ENCODE results near the gene TTLL5. TPM values are rescaled to one million over a fixed set of nuclear protein-coding genes. Genes with fewer than 3 reads are reported as not detected.
"Not testable (repeated sequence)": the region's sequence is repeated elsewhere in the genome, so short reads cannot be mapped to it uniquely, and the experiment has no call there.

The TTLL5 gene
- total and polyA plus RNA-seq, 2 donors (not counting 1 experiment from before 2014, with no cell fraction given): 16.1 to 23.8 TPM

DNA sequence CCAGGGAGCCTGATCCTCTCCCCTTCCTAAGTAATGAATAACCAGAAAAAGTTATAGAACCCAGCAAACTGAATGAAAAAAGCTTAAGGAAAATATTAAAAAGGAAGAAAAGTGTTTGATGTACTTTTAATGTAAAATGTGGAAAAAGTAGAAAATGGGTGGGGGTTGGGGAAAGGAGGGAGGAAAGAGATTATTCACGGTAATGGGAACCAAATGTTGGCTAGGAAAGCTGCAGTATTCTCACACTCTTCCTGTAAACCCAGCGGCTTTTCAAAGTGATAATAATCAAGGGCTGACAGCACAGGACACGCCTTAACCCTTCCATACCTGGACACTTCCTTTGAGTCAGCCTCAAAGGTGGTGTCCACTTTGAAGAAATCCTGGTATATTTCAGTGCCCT, 181.5 kb downstream of the TTLL5 start:
- Histone ChIP-seq H3K27ac (ENCODE audit: insufficient read depth, low read length) (no peak overlapping the region), H3K9me3 (ENCODE audit: control insufficient read depth, insufficient read depth, low read depth, low read length) (no peaks in the 10 kb centered on the region), H3K4me2 (ENCODE audit: extremely low read depth, insufficient read depth, low read length) (no peak overlapping the region), H3K79me2 (ENCODE audit: control insufficient read depth, insufficient read depth, low read length) (no peaks in the 10 kb centered on the region), H2AFZ (ENCODE audit: low read length) (no peak overlapping the region), H3K4me1 (ENCODE audit: control insufficient read depth, extremely low read depth, insufficient read depth, low read length) (no peaks in the 10 kb centered on the region), H3K36me3 (ENCODE audit: control insufficient read depth, insufficient read depth, low read length) (no peaks in the 10 kb centered on the region), H3K4me3 (replicated peaks in 1 of 4; ENCODE audit: control extremely low read depth in 1 of 4, insufficient read depth in 1 of 4, low read depth in 3 of 4, low read length in 4 of 4) (no peak overlapping the region), H3K27me3 (ENCODE audit: control insufficient read depth, insufficient read depth, low read length) (no peaks in the 10 kb centered on the region), H4K20me1 (ENCODE audit: control insufficient read depth, extremely low read depth, insufficient read depth, low read length) (no peaks in the 10 kb centered on the region), H3K9ac (ENCODE audit: insufficient read depth, low read length) (no peak overlapping the region)
- no peak for DNase-seq (ENCODE audit: low read depth in 2 of 2)
- no peak for TF ChIP-seq EZH2 (IDR thresholded peaks at IDR 0.05; ENCODE audit: low read length, missing control alignments)
- TF ChIP-seq, protein P1, sequence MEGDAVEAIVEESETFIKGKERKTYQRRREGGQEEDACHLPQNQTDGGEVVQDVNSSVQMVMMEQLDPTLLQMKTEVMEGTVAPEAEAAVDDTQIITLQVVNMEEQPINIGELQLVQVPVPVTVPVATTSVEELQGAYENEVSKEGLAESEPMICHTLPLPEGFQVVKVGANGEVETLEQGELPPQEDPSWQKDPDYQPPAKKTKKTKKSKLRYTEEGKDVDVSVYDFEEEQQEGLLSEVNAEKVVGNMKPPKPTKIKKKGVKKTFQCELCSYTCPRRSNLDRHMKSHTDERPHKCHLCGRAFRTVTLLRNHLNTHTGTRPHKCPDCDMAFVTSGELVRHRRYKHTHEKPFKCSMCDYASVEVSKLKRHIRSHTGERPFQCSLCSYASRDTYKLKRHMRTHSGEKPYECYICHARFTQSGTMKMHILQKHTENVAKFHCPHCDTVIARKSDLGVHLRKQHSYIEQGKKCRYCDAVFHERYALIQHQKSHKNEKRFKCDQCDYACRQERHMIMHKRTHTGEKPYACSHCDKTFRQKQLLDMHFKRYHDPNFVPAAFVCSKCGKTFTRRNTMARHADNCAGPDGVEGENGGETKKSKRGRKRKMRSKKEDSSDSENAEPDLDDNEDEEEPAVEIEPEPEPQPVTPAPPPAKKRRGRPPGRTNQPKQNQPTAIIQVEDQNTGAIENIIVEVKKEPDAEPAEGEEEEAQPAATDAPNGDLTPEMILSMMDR (conservative IDR thresholded peaks at IDR 0.05 in 1 of 2, IDR thresholded peaks at IDR 0.05 in 1 of 2; ENCODE audit: low read depth in 1 of 2, low read length in 2 of 2): no peak

DNA sequence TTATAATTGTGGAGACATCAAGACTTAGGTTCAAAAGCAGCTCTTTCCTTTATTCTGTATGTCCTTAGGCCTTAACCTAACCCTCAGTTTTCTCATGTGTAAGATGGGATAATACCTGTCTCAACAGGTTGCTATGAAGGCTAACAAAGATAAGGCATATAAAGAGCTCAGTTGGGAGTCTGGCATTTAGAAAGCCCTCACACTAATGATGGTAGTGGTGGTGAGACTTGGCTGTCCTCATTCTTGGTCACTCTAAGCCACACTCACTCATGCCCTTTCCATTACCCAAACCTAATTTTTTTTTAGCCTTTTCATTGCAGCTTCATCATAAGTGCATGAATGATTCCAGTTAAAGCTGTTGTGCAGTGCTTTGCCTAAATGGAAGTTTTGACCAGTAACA, 183.4 kb downstream of the TTLL5 start:
- H3K27ac ChIP-seq (ENCODE audit: insufficient read depth, low read length): no peak overlapping the region
- no peaks in the 10 kb centered on the region for H3K9me3 ChIP-seq (ENCODE audit: control insufficient read depth, insufficient read depth, low read depth, low read length)
- H2AFZ ChIP-seq (ENCODE audit: low read length): no peak overlapping the region
- H3K27me3 ChIP-seq (ENCODE audit: control insufficient read depth, insufficient read depth, low read length): no peaks in the 10 kb centered on the region
- H3K9ac ChIP-seq (ENCODE audit: insufficient read depth, low read length): no peak overlapping the region
- no peak for TF ChIP-seq EZH2 (IDR thresholded peaks at IDR 0.05; ENCODE audit: low read length, missing control alignments)
- TF ChIP-seq, protein P1 (conservative IDR thresholded peaks at IDR 0.05 in 1 of 2, IDR thresholded peaks at IDR 0.05 in 1 of 2; ENCODE audit: low read depth in 1 of 2, low read length in 2 of 2): no peak
- DNase-seq (ENCODE audit: low read depth in 2 of 2): no peak
- H3K79me2 ChIP-seq (ENCODE audit: control insufficient read depth, insufficient read depth, low read length): no peaks in the 10 kb centered on the region
- H4K20me1 ChIP-seq (ENCODE audit: control insufficient read depth, extremely low read depth, insufficient read depth, low read length): no peaks in the 10 kb centered on the region
- H3K4me1 ChIP-seq (ENCODE audit: control insufficient read depth, extremely low read depth, insufficient read depth, low read length): peaks cover 3% of the 10 kb centered on the region
- no peaks in the 10 kb centered on the region for H3K36me3 ChIP-seq (ENCODE audit: control insufficient read depth, insufficient read depth, low read length)
- H3K4me3 ChIP-seq (replicated peaks in 1 of 4; ENCODE audit: control extremely low read depth in 1 of 4, insufficient read depth in 1 of 4, low read depth in 3 of 4, low read length in 4 of 4): no peak overlapping the region
- H3K4me2 ChIP-seq (ENCODE audit: extremely low read depth, insufficient read depth, low read length): no peak overlapping the region

DNA sequence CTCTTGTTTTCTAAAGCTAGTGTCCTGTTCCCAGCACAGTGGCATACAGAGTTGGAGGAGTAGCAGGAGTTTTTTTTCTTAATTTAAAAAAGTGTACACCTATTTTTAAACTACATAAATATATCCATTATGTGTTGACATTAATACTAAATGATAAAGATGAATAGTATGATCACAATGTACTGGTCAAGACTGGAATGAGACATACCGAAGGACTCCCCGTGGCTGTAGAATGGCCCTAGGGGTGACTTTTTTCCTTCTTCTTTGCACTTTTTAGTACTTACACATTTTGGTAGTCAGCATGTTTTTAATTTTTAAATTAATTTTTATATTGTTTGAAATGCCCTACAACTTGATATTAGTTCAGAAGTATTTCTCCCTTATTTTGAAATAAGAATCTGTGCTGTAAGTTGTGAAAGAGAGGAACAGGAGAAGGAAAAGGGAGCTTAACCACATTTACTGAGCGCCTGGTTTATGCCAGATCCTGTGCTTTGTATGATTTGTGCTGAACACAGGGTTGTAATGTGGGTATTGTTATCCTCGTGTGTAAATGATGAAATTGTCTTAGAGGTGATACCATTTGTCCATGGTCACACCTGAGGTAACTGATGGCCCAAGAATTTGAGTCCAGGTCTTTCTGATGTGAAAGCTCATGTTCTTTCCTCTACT, 184.2 kb downstream of the TTLL5 start:
- no peak overlapping the region for H3K9ac ChIP-seq (ENCODE audit: insufficient read depth, low read length)
- H3K4me2 ChIP-seq (ENCODE audit: extremely low read depth, insufficient read depth, low read length): no peak overlapping the region
- H2AFZ ChIP-seq (ENCODE audit: low read length): no peak overlapping the region
- H3K9me3 ChIP-seq (ENCODE audit: control insufficient read depth, insufficient read depth, low read depth, low read length): no peaks in the 10 kb centered on the region
- H3K27me3 ChIP-seq (ENCODE audit: control insufficient read depth, insufficient read depth, low read length): no peaks in the 10 kb centered on the region
- H3K27ac ChIP-seq (ENCODE audit: insufficient read depth, low read length): no peak overlapping the region
- no peak overlapping the region for H3K4me3 ChIP-seq (replicated peaks in 1 of 4; ENCODE audit: control extremely low read depth in 1 of 4, insufficient read depth in 1 of 4, low read depth in 3 of 4, low read length in 4 of 4)
- no peaks in the 10 kb centered on the region for H4K20me1 ChIP-seq (ENCODE audit: control insufficient read depth, extremely low read depth, insufficient read depth, low read length)
- H3K79me2 ChIP-seq (ENCODE audit: control insufficient read depth, insufficient read depth, low read length): no peaks in the 10 kb centered on the region
- no peak for DNase-seq (ENCODE audit: low read depth in 2 of 2)
- no peaks in the 10 kb centered on the region for H3K36me3 ChIP-seq (ENCODE audit: control insufficient read depth, insufficient read depth, low read length)
- no peak for TF ChIP-seq EZH2 (IDR thresholded peaks at IDR 0.05; ENCODE audit: low read length, missing control alignments)
- TF ChIP-seq, protein P1 (conservative IDR thresholded peaks at IDR 0.05 in 1 of 2, IDR thresholded peaks at IDR 0.05 in 1 of 2; ENCODE audit: low read depth in 1 of 2, low read length in 2 of 2): no peak
- H3K4me1 ChIP-seq (ENCODE audit: control insufficient read depth, extremely low read depth, insufficient read depth, low read length): peaks cover 3% of the 10 kb centered on the region

DNA sequence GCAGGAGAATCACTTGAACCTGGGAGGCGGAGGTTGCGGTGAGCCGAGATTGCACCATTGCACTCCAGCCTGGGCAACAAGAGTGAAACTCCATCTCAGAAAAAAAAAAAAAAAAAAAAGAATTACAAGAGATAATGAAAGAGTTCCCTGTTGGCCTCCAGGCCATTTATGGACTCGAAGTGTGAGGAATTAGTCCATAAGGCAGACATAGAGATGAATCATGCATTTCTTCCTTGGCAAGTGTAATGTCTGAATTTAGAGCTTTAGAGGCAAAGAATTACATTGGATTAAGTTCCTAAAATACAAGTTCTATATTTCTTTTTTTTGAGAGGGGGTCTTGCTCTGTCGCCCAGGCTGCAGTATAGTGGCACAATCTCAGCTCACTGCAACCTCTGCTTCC, 185.6 kb downstream of the TTLL5 start:
- H3K4me1 ChIP-seq (ENCODE audit: control insufficient read depth, extremely low read depth, insufficient read depth, low read length); H3K4me3 ChIP-seq (replicated peaks in 1 of 4; ENCODE audit: control extremely low read depth in 1 of 4, insufficient read depth in 1 of 4, low read depth in 3 of 4, low read length in 4 of 4); H3K9me3 ChIP-seq (ENCODE audit: control insufficient read depth, insufficient read depth, low read depth, low read length); H3K27me3 ChIP-seq (ENCODE audit: control insufficient read depth, insufficient read depth, low read length); H3K9ac ChIP-seq (ENCODE audit: insufficient read depth, low read length); H3K36me3 ChIP-seq (ENCODE audit: control insufficient read depth, insufficient read depth, low read length); H3K79me2 ChIP-seq (ENCODE audit: control insufficient read depth, insufficient read depth, low read length); H3K27ac ChIP-seq (ENCODE audit: insufficient read depth, low read length); H2AFZ ChIP-seq (ENCODE audit: low read length); H4K20me1 ChIP-seq (ENCODE audit: control insufficient read depth, extremely low read depth, insufficient read depth, low read length); H3K4me2 ChIP-seq (ENCODE audit: extremely low read depth, insufficient read depth, low read length): not testable (repeated sequence)
- peak in 1 of 2 donors; percentile 70 for DNase-seq (ENCODE audit: low read depth in 2 of 2)
